ENCODE results near the gene GABPB2. TPM values are rescaled to one million over a fixed set of nuclear protein-coding genes. Genes with fewer than 3 reads are reported as not detected.

GABPB2 gene
- total and polyA plus RNA-seq, 3 donors from 2014 or later: 43.1 to 50.2 (median 45.3) TPM

DNA sequence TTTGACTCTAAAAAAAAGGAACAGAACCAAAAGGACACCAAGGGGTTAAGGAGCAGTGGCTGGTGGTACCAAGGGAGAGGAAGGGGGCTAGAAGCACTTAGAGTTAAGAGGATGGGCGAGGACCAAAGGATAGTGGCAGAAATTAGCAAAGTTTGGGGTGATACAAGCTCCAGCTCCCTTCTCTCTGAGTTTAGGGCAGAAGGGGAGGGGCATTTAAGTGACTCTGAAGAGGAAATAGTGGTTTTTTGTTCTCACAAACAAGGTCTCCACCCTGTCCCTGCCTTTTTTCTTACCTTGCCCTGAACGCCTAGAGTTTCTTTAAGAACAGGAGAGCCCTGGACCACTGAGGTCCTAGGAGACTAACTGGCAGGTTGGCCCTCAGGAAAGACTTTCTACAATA is 14.4 kb upstream of the GABPB2 start:
- Histone ChIP-seq H3K27ac (peak overlapping the region in 1 of 2 donors; percentile 5), H3K4me3 (no peak overlapping the region)
- intact Hi-C loops (cut with DNase I; ENCODE audit: low total_unique reads): no loop called here

DNA sequence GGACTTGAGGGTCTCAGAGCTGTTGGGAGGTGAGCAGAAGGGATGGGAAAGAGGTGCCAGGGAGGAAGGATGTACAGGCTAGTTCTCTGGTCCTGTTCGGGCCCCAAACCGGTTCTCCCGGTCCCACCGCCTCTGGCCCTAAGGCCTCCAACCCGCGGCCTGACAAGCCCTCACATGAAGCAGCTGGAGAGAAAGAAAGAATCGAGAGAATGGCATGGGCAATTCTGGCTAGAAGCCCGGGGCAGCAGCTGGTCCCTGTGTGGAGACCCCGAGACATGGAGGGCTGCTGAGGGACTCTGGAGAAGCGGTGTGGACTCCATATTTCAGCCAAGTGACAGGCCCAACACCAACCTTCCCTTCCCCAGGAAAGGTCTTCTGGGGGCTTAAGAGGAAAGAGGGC is 11.9 kb upstream of the GABPB2 start:
- H3K4me1 ChIP-seq: peaks cover 30% of the 10 kb centered on the region
- H3K27ac ChIP-seq: peak overlapping the region; percentile 92 to 94
- DNase-seq: peak; percentile 24
- H3K4me3 ChIP-seq: peak overlapping the region; percentile 83 to 98
- 0 to 4% methylated on average over 4 to 10 of the region's 10 CpGs for WGBS, 2 donors
- TF ChIP-seq, protein P1, sequence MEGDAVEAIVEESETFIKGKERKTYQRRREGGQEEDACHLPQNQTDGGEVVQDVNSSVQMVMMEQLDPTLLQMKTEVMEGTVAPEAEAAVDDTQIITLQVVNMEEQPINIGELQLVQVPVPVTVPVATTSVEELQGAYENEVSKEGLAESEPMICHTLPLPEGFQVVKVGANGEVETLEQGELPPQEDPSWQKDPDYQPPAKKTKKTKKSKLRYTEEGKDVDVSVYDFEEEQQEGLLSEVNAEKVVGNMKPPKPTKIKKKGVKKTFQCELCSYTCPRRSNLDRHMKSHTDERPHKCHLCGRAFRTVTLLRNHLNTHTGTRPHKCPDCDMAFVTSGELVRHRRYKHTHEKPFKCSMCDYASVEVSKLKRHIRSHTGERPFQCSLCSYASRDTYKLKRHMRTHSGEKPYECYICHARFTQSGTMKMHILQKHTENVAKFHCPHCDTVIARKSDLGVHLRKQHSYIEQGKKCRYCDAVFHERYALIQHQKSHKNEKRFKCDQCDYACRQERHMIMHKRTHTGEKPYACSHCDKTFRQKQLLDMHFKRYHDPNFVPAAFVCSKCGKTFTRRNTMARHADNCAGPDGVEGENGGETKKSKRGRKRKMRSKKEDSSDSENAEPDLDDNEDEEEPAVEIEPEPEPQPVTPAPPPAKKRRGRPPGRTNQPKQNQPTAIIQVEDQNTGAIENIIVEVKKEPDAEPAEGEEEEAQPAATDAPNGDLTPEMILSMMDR (IDR thresholded peaks at IDR 0.05): no peak
- TF ChIP-seq POLR2A (IDR thresholded peaks at IDR 0.05): no peak
- no peaks in the 10 kb centered on the region for H3K9me3 ChIP-seq
- H3K27me3 ChIP-seq: no peaks in the 10 kb centered on the region
- H3K36me3 ChIP-seq (ENCODE audit: low read depth, missing control alignments): no peaks in the 10 kb centered on the region
- intact Hi-C loops (cut with DNase I; ENCODE audit: low total_unique reads): no loop called here

More for the DNA sequence above, 14.4 kb upstream of the GABPB2 start:
- H3K36me3 ChIP-seq (ENCODE audit: low read depth, missing control alignments): no peaks in the 10 kb centered on the region
- H3K9me3 ChIP-seq: no peaks in the 10 kb centered on the region
- peaks cover 30% of the 10 kb centered on the region for H3K4me1 ChIP-seq
- whole genome bisulfite sequencing, 2 donors: 43 to 52% methylated on average over 2 of the region's 2 CpGs
- no peak for DNase-seq
- TF ChIP-seq, protein P1 (IDR thresholded peaks at IDR 0.05): no peak
- no peak for TF ChIP-seq POLR2A (IDR thresholded peaks at IDR 0.05)
- no peaks in the 10 kb centered on the region for H3K27me3 ChIP-seq

DNA sequence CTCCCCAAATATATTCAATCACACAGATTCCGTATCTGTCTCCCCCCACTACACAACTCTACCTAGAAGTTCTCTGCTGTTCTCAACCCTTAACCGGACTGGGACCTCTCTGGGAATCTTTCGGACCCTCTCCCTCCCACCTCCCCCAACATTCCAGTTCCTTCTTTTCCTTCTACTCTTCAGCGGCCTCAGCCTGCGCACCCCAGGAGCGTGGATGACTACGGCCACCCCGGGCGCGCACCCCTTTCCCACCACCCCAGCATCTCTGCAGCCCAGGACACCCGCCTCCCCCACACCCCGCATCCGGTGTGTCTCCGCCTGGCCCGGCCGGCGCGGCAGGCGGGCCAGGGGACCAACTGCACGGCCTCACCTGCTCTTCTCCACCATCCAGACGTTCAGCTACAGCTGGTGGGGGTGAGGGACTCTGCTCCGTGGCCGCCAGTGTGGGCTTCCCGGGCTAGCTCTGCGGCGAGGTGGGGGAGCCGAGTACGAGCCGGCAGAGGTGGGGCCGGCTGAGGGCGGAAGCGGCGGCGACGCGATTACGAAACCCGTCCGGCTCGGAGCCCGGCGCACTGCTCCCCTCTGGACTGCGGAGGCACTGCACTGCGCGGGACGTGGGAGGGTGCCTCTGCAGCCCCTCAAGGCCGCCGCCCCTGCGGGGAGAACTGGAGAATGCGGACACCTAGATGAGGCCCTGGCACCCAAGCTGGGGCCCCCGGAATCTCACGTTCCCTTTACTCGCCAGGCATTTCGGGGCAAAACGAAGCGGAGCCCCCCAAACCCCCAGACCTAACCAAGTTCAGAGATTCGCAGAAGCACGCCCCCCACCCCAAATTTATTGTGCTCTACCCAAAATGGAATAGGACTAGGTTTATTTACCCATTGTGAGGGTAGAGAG is 11.2 kb upstream of the GABPB2 start, which contains the start of gene CDC42SE1:
Gene CDC42SE1, minus strand, starts transcription at position 514 of the 898 bp plus-strand sequence. CDS start 3,892 bp downstream, outside the sequence.
- WGBS, 2 donors: 0% methylated on average over 28 to 57 of the region's 58 CpGs
- TF ChIP-seq, protein P1 (IDR thresholded peaks at IDR 0.05): peak; percentile 78 to 82 (median 79)
- no peak for TF ChIP-seq POLR2A (IDR thresholded peaks at IDR 0.05)
- Histone ChIP-seq H3K27me3 (no peaks in the 10 kb centered on the region), H3K4me1 (peaks cover 30% of the 10 kb centered on the region), H3K9me3 (no peaks in the 10 kb centered on the region), H3K27ac (peak within 1 kb of the TSS; percentile 92 to 94), H3K4me3 (peak within 1 kb of the TSS; percentile 83 to 98), H3K36me3 (ENCODE audit: low read depth, missing control alignments) (no peaks in the 10 kb centered on the region)
- DNase-seq: peak; percentile 83
- intact Hi-C loops (cut with DNase I; ENCODE audit: low total_unique reads): no loop called here

DNA sequence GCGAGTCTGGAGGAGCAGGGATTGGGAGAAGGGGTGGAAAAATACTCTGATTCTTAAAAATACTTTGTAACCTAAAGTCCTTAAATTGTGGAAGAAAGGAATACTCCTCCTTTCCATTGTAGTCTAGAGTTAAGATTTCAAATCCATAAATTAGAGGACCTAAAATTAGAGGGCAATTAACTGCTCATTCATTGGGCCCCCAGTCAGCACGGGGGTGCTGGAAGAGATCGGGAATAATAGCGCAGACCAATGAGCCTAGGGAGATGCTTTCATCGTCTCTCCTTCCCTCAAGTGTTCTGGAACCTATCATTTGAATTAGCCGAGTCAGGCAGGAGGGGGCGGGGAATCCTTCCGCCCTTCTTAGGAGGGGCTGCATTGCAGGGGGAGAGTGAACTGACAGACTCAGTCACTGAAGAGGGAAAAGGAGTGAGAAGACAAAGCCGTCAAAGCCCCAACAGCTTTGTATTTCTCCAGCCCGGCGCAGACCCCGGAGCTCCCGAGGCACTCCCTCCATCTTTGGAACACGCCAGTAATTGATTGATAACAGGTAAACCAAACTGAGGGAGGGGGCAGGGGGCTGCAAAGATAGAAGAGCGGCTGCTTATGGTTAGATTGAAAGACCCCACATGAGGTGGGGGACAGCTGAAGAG is 10.4 kb upstream of the GABPB2 start, which contains the start of gene MLLT11:
Gene MLLT11, plus strand, starts transcription at position 391 of the 650 bp plus-strand sequence. CDS start 6,828 bp downstream, outside the sequence.
- Histone ChIP-seq H3K27ac (peak within 1 kb of the TSS; percentile 92 to 94), H3K36me3 (ENCODE audit: low read depth, missing control alignments) (no peaks in the 10 kb centered on the region), H3K4me3 (peak within 1 kb of the TSS; percentile 83 to 98), H3K9me3 (no peaks in the 10 kb centered on the region), H3K4me1 (peaks cover 30% of the 10 kb centered on the region), H3K27me3 (no peaks in the 10 kb centered on the region)
- 0 to 1% methylated on average over 15 of the region's 15 CpGs for WGBS, 2 donors
- intact Hi-C loops (cut with DNase I; ENCODE audit: low total_unique reads): no loop called here
- TF ChIP-seq POLR2A (IDR thresholded peaks at IDR 0.05): no peak
- TF ChIP-seq, protein P1 (IDR thresholded peaks at IDR 0.05): no peak
- peak; percentile 61 for DNase-seq
